Immature natural killer cell (primary cell): ENCODE results near the gene MTOR. TPM values are rescaled to one million over a fixed set of nuclear protein-coding genes. Genes with fewer than 3 reads are reported as not detected.
A peak's percentile ranks its signal among the peaks of the same experiment; 100 is the strongest.

Experiments
- DNase-seq, 3 donors: peaks; one replicate each; pipeline ENCODE4 v3.0.0; 2022; ENCODE audit warnings: mixed read lengths in 1 of 3
- H3K27ac Mint-ChIP-seq, 6 donors: one replicate each; pipeline ENCODE4 v1.8.0; 2020; ENCODE audit warnings: mixed read lengths in 6 of 6, mild to moderate bottlenecking in 5 of 6, inconsistent platforms in 4 of 6, moderate library complexity in 3 of 6
- H3K27me3 Mint-ChIP-seq, 3 donors: one replicate each; pipeline ENCODE4 v1.8.0; 2020 to 2021; ENCODE audit warnings: low read depth in 3 of 3, mild to moderate bottlenecking in 3 of 3, mixed read lengths in 3 of 3, moderate library complexity in 3 of 3, inconsistent platforms in 1 of 3
- H3K36me3 Mint-ChIP-seq, 3 donors: one replicate each; pipeline ENCODE4 v1.8.0; 2020; ENCODE audit warnings: mixed read lengths in 3 of 3, inconsistent platforms in 2 of 3, mild to moderate bottlenecking in 2 of 3
- H3K4me1 Mint-ChIP-seq, 2 donors: one replicate each; pipeline ENCODE4 v1.8.0; 2020; ENCODE audit warnings: inconsistent platforms in 2 of 2, mild to moderate bottlenecking in 2 of 2, mixed read lengths in 2 of 2, moderate library complexity in 1 of 2
- H3K4me3 Mint-ChIP-seq, 5 donors: one replicate each; pipeline ENCODE4 v1.8.0; 2020; ENCODE audit warnings: mild to moderate bottlenecking in 5 of 5, mixed read lengths in 5 of 5, inconsistent platforms in 3 of 5, moderate library complexity in 3 of 5
- H3K9me3 Mint-ChIP-seq, 6 donors: one replicate each; pipeline ENCODE4 v1.8.0; 2020; ENCODE audit warnings: mild to moderate bottlenecking in 6 of 6, mixed read lengths in 6 of 6, inconsistent platforms in 4 of 6, moderate library complexity in 3 of 6
- polyA plus RNA-seq, 3 donors: library from polyadenylated mRNA; unstranded; fragments of 300-500 nt; fragmentation: Illumina TruSeq; gene quantifications; one replicate each; pipeline ENCODE4 v1.2.3, GENCODE V29; 2021

The MTOR gene
- polyA plus RNA-seq, 3 donors from 2014 or later, result 1.7 to 10.1 (median 3.8) TPM

GRCh38 chr1:11227106-11228077, 35.0 kb downstream of the MTOR start:
- H3K27ac Mint-ChIP-seq, result peak overlapping the region in 1 of 6 donors; percentile 57
- H3K9me3 Mint-ChIP-seq, result no peaks in the 10 kb centered on the region
- H3K36me3 Mint-ChIP-seq, result peaks cover 32 to 55% (median 33%) of the 10 kb centered on the region in 3 donors
- DNase-seq, result no peak
- no peaks in the 10 kb centered on the region for H3K27me3 Mint-ChIP-seq
- peaks cover 0 to 6% of the 10 kb centered on the region in 2 donors for H3K4me1 Mint-ChIP-seq
- no peak overlapping the region for H3K4me3 Mint-ChIP-seq

DNA sequence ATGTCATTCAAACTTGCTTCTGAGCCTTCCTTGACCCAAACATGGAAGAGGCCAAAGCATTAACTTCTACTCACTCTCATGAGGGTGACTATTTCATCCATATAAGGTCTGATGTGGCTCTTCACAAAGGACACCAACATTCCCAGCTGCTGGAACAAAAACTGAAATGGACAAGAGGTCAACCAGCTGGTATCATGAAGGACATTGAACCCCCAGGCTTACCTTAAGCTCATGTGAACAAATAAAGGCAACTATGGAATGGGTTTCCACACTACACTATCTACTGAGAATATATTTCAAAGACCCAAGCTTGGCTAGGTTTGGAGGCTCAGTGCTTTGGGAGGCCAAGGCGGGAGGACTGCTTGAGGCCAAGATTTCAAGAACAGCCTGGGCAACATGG, 46.3 kb downstream of the MTOR start:
- Mint-ChIP-seq H3K4me3 (no peak overlapping the region), H3K9me3 (no peaks in the 10 kb centered on the region), H3K36me3 (peaks cover 32 to 77% (median 43%) of the 10 kb centered on the region in 3 donors), H3K27me3 (peaks cover 0 to 1% (median 0%) of the 10 kb centered on the region in 3 donors), H3K4me1 (no peaks in the 10 kb centered on the region), H3K27ac (no peak overlapping the region)
- no peak for DNase-seq

GRCh38 chr1:11215381-11216005, 46.9 kb downstream of the MTOR start:
- H3K36me3 Mint-ChIP-seq, result peaks cover 38 to 81% (median 48%) of the 10 kb centered on the region in 3 donors
- H3K4me1 Mint-ChIP-seq, result no peaks in the 10 kb centered on the region
- no peak overlapping the region for H3K27ac Mint-ChIP-seq
- peaks cover 0 to 1% (median 0%) of the 10 kb centered on the region in 3 donors for H3K27me3 Mint-ChIP-seq
- no peak overlapping the region for H3K4me3 Mint-ChIP-seq
- DNase-seq, result no peak
- no peaks in the 10 kb centered on the region for H3K9me3 Mint-ChIP-seq

DNA sequence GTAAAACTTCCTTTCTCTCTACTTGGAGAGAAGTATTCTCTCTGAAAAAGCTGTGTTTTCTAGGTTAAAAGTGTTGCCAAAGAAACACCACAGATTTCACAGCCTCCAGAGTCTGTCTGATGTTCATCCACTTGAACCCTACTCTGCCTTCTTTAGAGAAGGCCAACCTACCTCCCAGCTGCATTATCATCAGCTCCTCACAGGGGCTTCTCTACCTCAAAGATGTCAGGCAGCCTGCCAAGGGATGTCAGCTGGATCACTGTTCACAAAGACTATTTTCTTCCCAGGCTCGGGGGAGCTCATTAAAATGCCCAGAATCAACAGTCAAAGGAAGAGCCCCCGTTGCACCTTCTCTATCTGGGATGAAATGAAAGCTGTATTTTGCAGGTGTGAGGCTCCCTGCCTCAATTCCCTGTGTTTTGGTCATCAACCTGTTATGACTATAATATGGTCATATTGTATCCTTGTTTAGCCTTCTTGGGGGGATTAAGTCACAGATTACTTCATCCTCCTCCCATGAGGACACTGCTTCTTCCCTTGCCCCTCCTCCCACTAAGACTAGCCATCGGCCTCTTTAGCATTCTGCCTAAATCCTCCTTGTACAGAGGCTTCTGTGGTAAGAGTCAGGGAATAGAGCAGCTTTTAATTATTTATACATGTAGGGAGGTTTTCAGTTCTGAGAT, 47.5 kb downstream of the MTOR start:
- Mint-ChIP-seq H3K27ac (no peak overlapping the region), H3K36me3 (peaks cover 38 to 81% (median 49%) of the 10 kb centered on the region in 3 donors), H3K27me3 (peaks cover 0 to 1% (median 0%) of the 10 kb centered on the region in 3 donors), H3K9me3 (no peaks in the 10 kb centered on the region), H3K4me1 (no peaks in the 10 kb centered on the region), H3K4me3 (no peak overlapping the region)
- no peak for DNase-seq

DNA sequence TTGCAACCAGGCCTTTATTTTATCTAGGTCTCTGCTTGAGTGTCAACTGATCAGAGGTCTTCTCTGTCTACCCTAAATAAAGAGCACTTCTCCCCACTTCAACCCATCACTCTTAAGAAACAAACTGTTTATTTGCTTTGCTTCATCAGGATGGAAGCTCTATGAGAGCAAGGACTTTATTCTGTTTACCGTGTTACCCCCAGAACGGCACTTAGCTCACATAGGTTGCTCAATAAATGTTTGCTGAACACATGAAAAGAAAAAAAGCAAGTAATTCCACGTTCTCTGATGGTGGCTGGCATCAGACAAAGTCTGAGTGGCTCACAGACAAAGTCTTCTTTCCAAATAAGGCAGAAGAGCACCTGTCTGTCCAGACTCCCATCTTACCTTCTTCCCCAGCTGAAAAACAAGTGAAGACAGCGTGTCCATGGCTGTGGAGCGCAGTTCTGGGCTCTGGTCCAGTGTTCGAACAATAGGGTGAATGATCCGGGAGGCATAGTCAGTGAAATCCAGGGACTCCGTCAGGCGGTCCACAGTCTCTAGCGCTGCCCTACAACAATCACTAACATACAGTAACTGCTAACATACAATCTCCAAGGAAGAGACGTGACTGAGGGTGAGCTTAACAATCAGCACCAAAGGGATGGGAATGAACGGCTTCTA, 50.3 kb downstream of the MTOR start:
- no peak for DNase-seq

GRCh38 chr1:11211461-11211860, 50.9 kb downstream of the MTOR start:
- H3K27ac Mint-ChIP-seq, result no peak overlapping the region

More for the DNA sequence above, 50.3 kb downstream of the MTOR start:
- no peaks in the 10 kb centered on the region for H3K27me3 Mint-ChIP-seq
- no peak overlapping the region for H3K27ac Mint-ChIP-seq
- no peaks in the 10 kb centered on the region for H3K9me3 Mint-ChIP-seq
- H3K4me3 Mint-ChIP-seq, result no peak overlapping the region
- H3K36me3 Mint-ChIP-seq, result peaks cover 34 to 73% (median 41%) of the 10 kb centered on the region in 3 donors
- no peaks in the 10 kb centered on the region for H3K4me1 Mint-ChIP-seq

DNA sequence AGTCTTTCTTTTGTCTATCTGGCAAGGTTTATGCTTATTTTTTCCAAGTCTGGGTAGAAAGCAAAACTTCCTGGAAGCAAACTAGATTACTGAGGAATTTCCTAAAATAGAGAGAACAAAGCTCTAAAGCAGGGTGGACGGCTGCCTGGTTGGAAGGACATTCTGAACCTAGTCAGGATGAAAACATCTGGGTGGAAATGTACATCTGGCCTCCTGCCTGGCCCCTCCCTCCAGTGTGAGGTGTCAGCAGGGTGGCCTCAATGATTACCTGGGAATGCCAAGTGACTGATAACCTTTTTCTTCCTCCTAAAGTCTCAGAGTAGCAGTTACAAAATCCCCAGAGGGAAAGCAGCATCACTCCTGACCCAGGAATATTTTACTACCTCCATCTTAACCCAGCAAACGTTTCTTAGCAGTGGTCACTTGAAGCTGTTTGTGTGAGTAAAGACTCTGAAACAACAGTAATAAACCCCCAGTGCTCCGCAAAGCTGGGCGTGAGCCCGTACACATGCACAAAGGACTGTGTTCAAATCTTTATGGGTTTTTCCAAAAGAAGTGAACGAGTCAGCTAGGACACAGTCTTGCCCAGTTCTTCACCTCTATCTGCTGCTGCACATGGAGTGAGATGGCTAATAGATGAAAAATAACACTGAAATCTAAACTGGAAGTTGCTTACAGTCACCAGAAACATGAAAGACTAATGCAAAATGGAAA, 54.3 kb downstream of the MTOR start:
- H3K4me1 Mint-ChIP-seq, result no peaks in the 10 kb centered on the region
- no peaks in the 10 kb centered on the region for H3K27me3 Mint-ChIP-seq
- no peaks in the 10 kb centered on the region for H3K9me3 Mint-ChIP-seq
- peaks cover 25 to 64% (median 28%) of the 10 kb centered on the region in 3 donors for H3K36me3 Mint-ChIP-seq
- H3K27ac Mint-ChIP-seq, result no peak overlapping the region
- DNase-seq, result no peak
- no peak overlapping the region for H3K4me3 Mint-ChIP-seq

More at GRCh38 chr1:11211461-11211860, 50.9 kb downstream of the MTOR start:
- H3K36me3 Mint-ChIP-seq, result peaks cover 34 to 71% (median 41%) of the 10 kb centered on the region in 3 donors
- DNase-seq, result no peak
- no peaks in the 10 kb centered on the region for H3K27me3 Mint-ChIP-seq
- H3K4me1 Mint-ChIP-seq, result no peaks in the 10 kb centered on the region
- no peak overlapping the region for H3K4me3 Mint-ChIP-seq
- H3K9me3 Mint-ChIP-seq, result no peaks in the 10 kb centered on the region

DNA sequence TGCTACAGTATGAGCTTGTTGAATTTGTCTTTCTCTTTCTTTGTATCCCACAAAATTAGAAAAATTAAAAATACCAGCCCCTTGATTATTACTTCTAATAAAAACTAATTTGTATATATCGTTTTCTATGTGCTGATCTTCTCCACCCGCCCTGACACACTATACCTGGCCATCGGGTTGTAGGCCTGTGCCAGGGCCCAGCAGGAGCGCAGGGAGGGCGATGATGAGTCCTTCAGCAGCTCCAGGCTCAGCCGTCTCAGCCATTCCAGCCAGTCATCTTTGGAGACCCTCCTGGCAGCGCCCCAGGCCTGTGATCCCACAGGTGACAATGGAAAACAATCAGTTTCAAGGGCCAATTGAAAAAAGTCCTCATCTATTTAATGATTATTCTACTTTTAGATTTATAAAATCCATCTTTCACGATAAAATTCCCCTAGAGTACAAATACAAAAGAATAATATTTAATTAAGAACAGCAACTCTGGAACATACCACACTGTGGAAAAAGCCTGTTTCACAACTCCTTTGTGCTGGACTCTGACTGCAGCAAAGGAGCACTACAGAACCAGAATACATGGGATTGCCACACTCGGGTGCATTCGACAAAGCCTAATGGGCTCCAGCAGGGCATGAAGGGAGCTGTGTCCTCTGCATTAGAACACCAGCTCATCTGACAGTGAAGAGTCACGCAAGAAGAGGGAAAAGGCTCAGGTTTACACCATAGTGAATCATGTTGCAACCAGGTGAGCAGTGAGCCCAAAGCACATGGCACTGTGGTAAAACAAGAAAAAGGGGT, 57.8 kb downstream of the MTOR start:
- Mint-ChIP-seq H3K36me3 (peaks cover 6 to 41% (median 9%) of the 10 kb centered on the region in 3 donors), H3K4me3 (no peak overlapping the region), H3K27ac (no peak overlapping the region)

GRCh38 chr1:11198851-11199594, 63.3 kb downstream of the MTOR start:
- peaks cover 0 to 2% (median 0%) of the 10 kb centered on the region in 3 donors for H3K27me3 Mint-ChIP-seq
- peaks cover 24 to 54% (median 34%) of the 10 kb centered on the region in 3 donors for H3K36me3 Mint-ChIP-seq
- no peaks in the 10 kb centered on the region for H3K4me1 Mint-ChIP-seq
- no peak for DNase-seq
- H3K27ac Mint-ChIP-seq, result no peak overlapping the region
- H3K4me3 Mint-ChIP-seq, result no peak overlapping the region
- H3K9me3 Mint-ChIP-seq, result no peaks in the 10 kb centered on the region

More for the DNA sequence above, 57.8 kb downstream of the MTOR start:
- Mint-ChIP-seq H3K9me3 (no peaks in the 10 kb centered on the region), H3K27me3 (no peaks in the 10 kb centered on the region), H3K4me1 (no peaks in the 10 kb centered on the region)
- no peak for DNase-seq

DNA sequence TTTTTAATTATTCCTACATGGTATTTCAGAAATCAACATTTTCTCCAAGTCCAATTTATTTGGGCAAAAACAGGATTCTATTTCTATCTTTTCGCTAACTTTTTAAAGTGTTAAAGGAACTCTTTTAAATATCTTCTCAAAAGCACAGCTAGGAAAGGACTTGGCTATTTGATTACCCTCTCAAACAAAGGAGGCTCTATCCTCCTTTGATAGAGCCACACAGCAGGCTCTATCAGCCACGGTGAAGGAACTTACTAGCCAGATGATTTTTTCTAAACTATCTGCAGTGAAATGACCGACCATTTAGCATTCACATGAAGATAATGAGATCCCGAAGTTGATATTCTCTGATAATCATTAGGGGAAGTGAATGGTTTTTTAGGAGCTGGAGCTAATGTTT, 64.1 kb downstream of the MTOR start:
- DNase-seq, result no peak
- peaks cover 0 to 2% (median 0%) of the 10 kb centered on the region in 3 donors for H3K27me3 Mint-ChIP-seq
- H3K9me3 Mint-ChIP-seq, result no peaks in the 10 kb centered on the region
- no peaks in the 10 kb centered on the region for H3K4me1 Mint-ChIP-seq
- H3K36me3 Mint-ChIP-seq, result peaks cover 24 to 49% (median 28%) of the 10 kb centered on the region in 3 donors
- no peak overlapping the region for H3K4me3 Mint-ChIP-seq
- H3K27ac Mint-ChIP-seq, result no peak overlapping the region

- no peak for DNase-seq
- H3K4me3 Mint-ChIP-seq, result no peak overlapping the region
- H3K4me1 Mint-ChIP-seq, result no peaks in the 10 kb centered on the region
- H3K27me3 Mint-ChIP-seq, result peaks cover 0 to 2% (median 0%) of the 10 kb centered on the region in 3 donors
- peaks cover 24 to 53% (median 32%) of the 10 kb centered on the region in 3 donors for H3K36me3 Mint-ChIP-seq
- no peaks in the 10 kb centered on the region for H3K9me3 Mint-ChIP-seq
- H3K27ac Mint-ChIP-seq, result no peak overlapping the region
Measured at GRCh38 chr1:11197359-11197758, 65.0 kb downstream of the MTOR start.

- peaks cover 0 to 2% (median 0%) of the 10 kb centered on the region in 3 donors for H3K27me3 Mint-ChIP-seq
- no peaks in the 10 kb centered on the region for H3K9me3 Mint-ChIP-seq
- H3K36me3 Mint-ChIP-seq, result peaks cover 24 to 53% (median 32%) of the 10 kb centered on the region in 3 donors
- H3K27ac Mint-ChIP-seq, result peak overlapping the region in 1 of 6 donors; percentile 42
- no peak for DNase-seq
- no peak overlapping the region for H3K4me3 Mint-ChIP-seq
- H3K4me1 Mint-ChIP-seq, result no peaks in the 10 kb centered on the region
Measured at GRCh38 chr1:11196945-11197344, 65.4 kb downstream of the MTOR start.
